ENCODE results near the gene ZFYVE28.
A peak's percentile ranks its signal among the peaks of the same experiment; 100 is the strongest.

Gene ZFYVE28

DNA sequence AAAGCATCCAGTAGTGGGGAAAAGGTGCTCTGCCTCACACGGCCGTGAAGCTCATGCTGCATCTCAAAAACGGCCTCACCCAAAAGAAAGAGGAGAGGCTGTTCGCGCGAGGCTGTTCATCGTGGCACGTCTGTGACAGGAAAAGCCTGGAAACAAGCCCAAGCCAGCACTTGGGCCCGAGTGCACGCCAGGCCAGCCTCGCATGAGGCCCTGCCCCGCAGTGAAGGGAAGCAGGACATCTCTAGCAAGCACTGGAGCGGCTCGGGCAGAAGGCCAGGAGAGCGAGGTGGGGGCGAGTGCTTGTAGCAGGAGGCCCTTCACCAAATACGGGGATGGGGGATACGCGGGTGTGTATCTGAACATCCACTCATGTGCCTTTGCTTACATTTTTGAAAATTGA, 116.6 kb downstream of the ZFYVE28 start:
- no peak for DNase-seq
- H3K27ac Mint-ChIP-seq: no peak overlapping the region
- CTCF ChIA-PET: no interaction called here
- H3K4me1 Mint-ChIP-seq: peaks cover 5% of the 10 kb centered on the region
- H3K27me3 Mint-ChIP-seq: peaks cover 14% of the 10 kb centered on the region
- peaks cover 1% of the 10 kb centered on the region for H3K9me3 Mint-ChIP-seq
- no peaks in the 10 kb centered on the region for H3K36me3 Mint-ChIP-seq
- H3K4me3 Mint-ChIP-seq: no peak overlapping the region

DNA sequence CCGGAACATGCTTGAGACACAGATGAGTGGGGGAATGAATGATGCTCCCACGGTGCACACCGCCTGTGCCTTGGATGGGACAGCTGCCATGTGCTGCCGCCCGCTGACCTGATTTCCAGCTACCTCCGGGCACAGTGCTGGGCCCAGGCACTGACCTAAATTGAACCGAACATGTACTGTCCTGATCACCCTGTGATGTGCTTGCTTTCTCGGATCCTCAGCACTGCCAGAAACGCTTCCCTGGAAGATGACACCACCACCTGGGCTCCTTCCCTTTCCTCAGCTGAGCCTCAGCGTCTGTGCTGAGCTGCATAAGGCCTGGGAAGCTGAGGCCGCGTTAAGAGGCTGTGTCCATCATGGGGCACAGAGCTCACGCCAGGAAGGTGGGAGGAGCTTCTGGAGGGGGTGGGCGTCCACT, 117.2 kb downstream of the ZFYVE28 start:
- no peak overlapping the region for H3K27ac Mint-ChIP-seq

DNA sequence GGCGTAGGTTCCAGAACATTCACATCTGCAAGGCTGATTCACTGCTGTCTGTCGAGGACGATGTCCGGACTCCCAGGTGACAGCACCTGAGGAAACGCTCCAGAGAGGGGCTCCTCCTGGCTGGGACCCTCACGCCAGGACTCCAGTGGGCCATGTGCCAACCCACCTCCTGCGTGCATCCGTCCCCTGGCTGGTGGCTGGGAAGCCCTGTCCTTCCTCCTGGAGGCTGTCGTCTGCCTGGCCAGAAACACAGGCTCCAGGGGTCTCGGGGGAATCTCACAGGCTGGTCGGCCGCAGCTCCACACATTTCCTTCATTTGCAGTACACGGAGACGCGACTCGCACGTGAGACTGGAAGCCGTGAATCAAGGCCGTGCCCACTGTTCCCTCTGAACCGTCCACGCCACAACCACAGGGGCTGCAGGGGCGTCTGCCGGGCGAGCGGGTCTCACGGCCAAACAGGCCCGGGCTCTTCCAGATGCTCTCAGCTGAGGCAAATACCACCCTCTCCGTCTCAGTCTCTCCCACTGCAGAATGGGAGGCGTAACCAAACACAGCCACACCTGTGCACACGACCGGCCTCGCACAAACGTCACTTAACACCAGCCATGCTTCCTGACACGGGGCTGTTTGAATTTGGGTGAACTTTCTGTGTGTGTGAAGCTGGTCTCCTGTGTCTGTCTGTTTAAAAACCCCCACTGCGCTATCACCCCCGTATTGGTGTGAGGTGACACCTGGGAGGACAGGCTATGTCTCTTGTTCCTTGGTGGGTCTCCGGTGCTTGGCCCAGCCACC, 117.8 kb downstream of the ZFYVE28 start:
- no peaks in the 10 kb centered on the region for H3K36me3 Mint-ChIP-seq
- no peak overlapping the region for H3K4me3 Mint-ChIP-seq
- CTCF ChIA-PET: no interaction called here
- no peak overlapping the region for H3K27ac Mint-ChIP-seq
- no peak for DNase-seq
- peaks cover 6% of the 10 kb centered on the region for H3K4me1 Mint-ChIP-seq
- H3K9me3 Mint-ChIP-seq: no peaks in the 10 kb centered on the region
- peaks cover 20% of the 10 kb centered on the region for H3K27me3 Mint-ChIP-seq

More for the DNA sequence above, 117.2 kb downstream of the ZFYVE28 start:
- DNase-seq: no peak
- Mint-ChIP-seq H3K9me3 (no peaks in the 10 kb centered on the region), H3K27me3 (peaks cover 14% of the 10 kb centered on the region), H3K36me3 (no peaks in the 10 kb centered on the region), H3K4me3 (no peak overlapping the region), H3K4me1 (peaks cover 5% of the 10 kb centered on the region)
- CTCF ChIA-PET: no interaction called here

DNA sequence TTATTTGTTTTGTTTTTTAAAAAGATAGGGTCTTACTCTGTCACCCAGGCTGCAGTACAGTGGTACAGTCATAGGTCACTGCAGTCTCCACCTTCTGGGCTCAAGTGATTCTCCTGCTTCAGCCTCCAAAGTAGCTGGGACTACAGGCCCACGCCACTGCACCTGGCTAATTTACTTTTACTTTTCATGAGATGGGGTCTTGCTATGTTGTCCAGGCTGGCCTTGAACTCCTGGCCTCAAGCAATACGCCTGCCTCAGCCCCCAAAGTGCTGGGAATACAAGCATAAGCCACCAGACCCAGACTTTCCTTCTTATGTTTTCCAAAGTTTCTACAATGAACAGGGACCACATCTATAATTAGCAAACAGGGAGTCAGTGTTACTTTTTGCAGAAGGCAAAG, 118.7 kb downstream of the ZFYVE28 start:
- Mint-ChIP-seq H3K27ac (no peak overlapping the region), H3K27me3 (peaks cover 24% of the 10 kb centered on the region), H3K9me3 (no peaks in the 10 kb centered on the region), H3K4me3 (no peak overlapping the region), H3K4me1 (peaks cover 10% of the 10 kb centered on the region), H3K36me3 (no peaks in the 10 kb centered on the region)
- DNase-seq: no peak
- CTCF ChIA-PET: interaction anchor here (1.6 kb wide), 1 partner anchor 18 kb away, joined by 4 read pairs; no protein-coding TSS in a partner anchor

DNA sequence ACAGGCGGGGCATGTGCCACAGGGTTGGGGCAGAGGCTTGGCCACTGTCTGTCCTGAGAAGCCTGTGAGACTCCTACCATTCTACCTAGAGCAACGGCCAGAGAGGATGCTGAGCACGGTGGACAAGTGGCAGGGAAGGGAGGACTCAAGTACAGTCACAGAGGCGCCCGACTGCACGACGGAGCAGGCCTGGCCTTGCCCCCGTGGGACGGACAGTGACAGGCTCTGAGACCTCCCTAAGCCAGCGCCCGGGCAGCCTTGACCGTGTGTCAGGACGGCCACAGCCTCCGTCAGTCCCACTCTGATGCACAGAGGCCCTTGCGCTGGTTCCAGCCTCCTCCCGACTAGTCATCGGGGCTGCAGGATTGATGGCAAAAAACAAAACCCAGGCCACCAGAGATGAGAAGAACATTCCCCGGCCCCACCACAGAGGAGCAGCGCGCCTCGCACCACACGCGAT, 119.9 kb downstream of the ZFYVE28 start:
- CTCF ChIA-PET: interaction anchor here (1.6 kb wide), 1 partner anchor 16 kb away, joined by 4 read pairs; no protein-coding TSS in a partner anchor
- no peak overlapping the region for H3K27ac Mint-ChIP-seq
- peaks cover 13% of the 10 kb centered on the region for H3K4me1 Mint-ChIP-seq
- no peaks in the 10 kb centered on the region for H3K9me3 Mint-ChIP-seq
- no peak for DNase-seq
- peaks cover 24% of the 10 kb centered on the region for H3K27me3 Mint-ChIP-seq
- no peak overlapping the region for H3K4me3 Mint-ChIP-seq
- no peaks in the 10 kb centered on the region for H3K36me3 Mint-ChIP-seq

DNA sequence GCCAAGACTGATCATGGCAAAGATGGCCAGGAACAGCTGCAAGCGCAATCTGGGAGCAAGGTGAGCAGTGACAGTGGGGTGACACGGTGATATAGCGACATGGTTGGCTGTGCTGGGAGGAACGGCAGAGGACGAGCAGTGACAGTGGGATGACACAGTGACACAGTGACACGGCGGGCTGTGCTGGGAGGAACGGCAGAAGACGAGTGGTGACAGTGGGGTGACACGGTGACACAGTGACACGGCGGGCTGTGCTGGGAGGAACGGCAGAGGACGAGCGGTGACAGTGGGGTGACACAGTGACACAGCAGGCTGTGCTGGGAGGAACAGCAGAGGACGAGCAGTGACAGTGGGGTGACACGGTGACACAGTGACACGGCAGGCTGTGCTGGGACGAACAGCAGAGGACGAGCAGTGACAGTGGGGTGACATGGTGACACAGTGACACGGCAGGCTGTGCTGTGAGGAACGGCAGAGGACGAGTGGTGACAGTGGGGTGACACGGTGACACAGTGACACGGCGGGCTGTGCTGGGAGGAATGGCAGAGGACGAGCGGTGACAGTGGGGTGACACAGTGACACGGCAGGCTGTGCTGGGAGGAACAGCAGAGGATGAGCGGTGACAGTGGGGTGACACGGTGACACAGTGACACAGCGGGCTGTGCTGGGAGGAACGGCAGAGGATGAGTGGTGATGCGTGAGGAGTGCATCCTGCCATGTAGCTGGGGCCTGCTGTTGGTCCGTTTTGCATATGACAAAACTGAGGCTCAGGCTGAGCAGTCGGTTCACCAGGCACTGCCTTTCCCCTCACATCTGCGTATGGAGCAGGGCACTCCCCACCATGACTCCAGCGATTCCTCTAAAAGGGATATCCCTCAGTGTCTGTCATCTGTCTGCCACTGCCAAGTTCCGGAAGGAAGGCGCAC, 120.6 kb downstream of the ZFYVE28 start:
- peaks cover 24% of the 10 kb centered on the region for H3K27me3 Mint-ChIP-seq
- CTCF ChIA-PET: no interaction called here
- no peak overlapping the region for H3K4me3 Mint-ChIP-seq
- no peak for DNase-seq
- H3K36me3 Mint-ChIP-seq: no peaks in the 10 kb centered on the region
- H3K4me1 Mint-ChIP-seq: peaks cover 13% of the 10 kb centered on the region
- H3K9me3 Mint-ChIP-seq: no peaks in the 10 kb centered on the region
- peak overlapping the region; percentile 60 for H3K27ac Mint-ChIP-seq

DNA sequence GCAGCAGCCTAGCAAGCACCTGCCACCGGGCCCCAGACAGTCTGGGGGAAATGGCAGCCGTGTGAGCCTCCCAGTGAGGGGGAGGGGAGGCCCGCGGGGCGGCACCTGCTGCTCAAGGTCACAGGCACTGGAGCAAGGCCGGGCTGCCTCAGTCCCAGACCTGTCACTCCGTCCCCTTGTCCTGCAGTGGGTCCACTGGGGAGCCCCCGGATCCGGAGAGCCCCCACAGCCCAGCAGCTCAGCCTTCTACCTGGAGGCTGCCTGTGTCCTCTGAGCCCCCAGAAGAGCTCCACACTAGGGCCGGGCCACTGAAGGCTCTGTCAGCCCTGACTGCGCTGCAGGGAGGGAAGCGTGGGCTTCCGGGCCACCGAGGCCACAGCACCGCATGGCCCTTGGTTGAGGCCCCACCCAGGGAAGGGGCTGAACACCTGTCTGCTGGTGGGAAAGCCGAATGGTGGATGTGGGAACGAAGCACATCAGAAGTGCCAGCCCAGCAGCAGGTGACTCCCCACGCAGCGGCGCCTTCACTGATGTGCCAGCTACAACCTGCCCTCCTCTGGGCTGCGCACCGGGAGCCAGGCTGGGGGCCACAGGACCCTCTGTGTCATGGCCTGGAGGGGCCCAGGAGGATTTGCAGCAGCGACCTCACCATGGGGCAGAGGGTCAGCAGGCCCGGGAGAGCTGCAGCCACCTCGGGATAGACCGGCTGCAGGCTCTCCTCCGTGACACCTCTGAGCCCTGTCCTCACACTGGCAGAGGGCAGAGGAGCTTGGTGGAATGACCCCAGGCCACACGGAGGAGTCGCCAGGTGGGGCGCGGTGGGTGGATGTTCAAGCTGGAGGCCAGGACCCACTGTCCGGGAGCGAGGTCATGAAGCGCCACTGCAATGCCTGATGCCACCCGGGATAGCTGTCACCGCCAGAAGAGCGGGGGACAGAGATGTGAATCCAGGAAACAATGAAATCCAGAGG, 121.5 kb downstream of the ZFYVE28 start:
- CTCF ChIA-PET: no interaction called here
- Mint-ChIP-seq H3K27me3 (peaks cover 33% of the 10 kb centered on the region), H3K27ac (no peak overlapping the region), H3K4me1 (peaks cover 13% of the 10 kb centered on the region), H3K9me3 (no peaks in the 10 kb centered on the region), H3K4me3 (no peak overlapping the region), H3K36me3 (no peaks in the 10 kb centered on the region)
- no peak for DNase-seq

DNA sequence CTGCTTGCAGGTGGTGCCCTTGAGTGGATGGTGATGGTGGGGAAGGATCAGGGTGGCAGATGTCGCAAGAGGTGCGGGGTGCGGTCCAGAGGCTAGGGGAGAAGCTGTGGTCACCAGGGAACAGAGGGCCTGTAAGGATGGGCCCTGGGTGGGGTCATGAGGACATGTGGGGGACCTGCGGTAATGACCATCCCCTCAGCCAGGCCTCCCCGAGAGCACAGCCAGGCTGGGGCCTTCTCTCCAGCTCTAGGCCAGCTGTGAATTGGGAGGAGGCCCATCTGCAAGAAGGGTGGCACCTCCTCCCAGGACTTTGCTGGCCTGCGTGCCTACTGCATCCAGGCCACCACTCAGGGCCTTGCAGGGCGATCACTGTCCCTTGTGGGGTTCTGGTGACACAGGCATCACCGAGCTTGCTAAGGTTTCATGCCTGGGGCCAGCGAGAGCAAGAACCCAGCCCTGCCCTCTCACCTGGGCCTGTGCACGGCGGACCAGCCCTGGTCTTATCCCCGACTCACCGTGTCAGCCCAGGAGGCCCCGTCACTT, 122.5 kb downstream of the ZFYVE28 start:
- CTCF ChIA-PET: no interaction called here
- H3K27ac Mint-ChIP-seq: no peak overlapping the region
- H3K9me3 Mint-ChIP-seq: no peaks in the 10 kb centered on the region
- no peak for DNase-seq
- H3K36me3 Mint-ChIP-seq: no peaks in the 10 kb centered on the region
- peaks cover 18% of the 10 kb centered on the region for H3K4me1 Mint-ChIP-seq
- peaks cover 42% of the 10 kb centered on the region for H3K27me3 Mint-ChIP-seq
- no peak overlapping the region for H3K4me3 Mint-ChIP-seq

DNA sequence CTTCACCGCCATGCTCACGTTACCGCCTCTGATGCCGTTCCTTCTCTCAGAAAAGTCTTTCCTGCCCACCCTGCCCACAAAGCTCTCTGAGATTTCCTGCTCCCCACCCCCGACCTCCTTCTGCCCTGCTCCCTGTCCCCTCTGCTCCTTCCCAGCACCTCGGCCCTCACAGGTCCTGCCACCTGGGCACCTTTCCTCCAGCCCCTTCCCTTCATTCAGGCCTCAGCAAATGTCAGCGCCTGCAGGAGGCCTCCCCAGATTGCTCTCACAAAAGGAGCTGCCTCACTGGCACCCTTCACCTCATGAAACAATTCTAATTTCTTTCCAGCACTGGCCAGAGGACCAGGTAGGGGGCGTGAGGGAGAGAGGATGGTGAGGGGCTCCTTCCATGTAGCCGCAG, 122.9 kb downstream of the ZFYVE28 start:
- H3K4me3 Mint-ChIP-seq: no peak overlapping the region
- peak overlapping the region; percentile 4 for H3K27ac Mint-ChIP-seq
- no peak for DNase-seq
- H3K36me3 Mint-ChIP-seq: no peaks in the 10 kb centered on the region
- peaks cover 22% of the 10 kb centered on the region for H3K4me1 Mint-ChIP-seq
- H3K9me3 Mint-ChIP-seq: no peaks in the 10 kb centered on the region
- peaks cover 44% of the 10 kb centered on the region for H3K27me3 Mint-ChIP-seq
- CTCF ChIA-PET: no interaction called here

DNA sequence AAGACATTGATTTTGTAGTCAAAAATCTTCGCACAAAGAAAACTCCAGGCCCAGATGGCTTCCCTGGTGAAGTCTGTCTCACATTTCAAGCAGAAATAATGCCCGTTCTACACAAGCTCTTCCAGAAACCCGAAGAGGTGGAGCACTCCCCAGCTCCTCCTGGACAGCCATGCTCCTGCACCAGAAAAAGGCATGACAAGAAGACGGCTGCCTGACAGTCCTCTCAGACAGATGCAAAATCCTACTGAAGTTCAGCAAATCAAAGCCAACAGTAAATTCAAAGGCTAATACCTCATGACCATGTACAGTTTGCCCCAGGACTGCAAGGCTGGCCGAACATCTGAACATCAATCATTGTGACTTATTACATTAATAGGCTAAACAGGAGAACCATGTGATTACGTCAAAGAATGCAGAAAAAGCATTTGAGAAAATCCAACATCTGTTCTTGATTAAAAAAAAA, 125.8 kb downstream of the ZFYVE28 start:
- Mint-ChIP-seq H3K9me3 (no peaks in the 10 kb centered on the region), H3K27me3 (peaks cover 35% of the 10 kb centered on the region), H3K36me3 (no peaks in the 10 kb centered on the region), H3K4me1 (peaks cover 28% of the 10 kb centered on the region), H3K27ac (no peak overlapping the region), H3K4me3 (no peak overlapping the region)
- DNase-seq: no peak
- CTCF ChIA-PET: no interaction called here

DNA sequence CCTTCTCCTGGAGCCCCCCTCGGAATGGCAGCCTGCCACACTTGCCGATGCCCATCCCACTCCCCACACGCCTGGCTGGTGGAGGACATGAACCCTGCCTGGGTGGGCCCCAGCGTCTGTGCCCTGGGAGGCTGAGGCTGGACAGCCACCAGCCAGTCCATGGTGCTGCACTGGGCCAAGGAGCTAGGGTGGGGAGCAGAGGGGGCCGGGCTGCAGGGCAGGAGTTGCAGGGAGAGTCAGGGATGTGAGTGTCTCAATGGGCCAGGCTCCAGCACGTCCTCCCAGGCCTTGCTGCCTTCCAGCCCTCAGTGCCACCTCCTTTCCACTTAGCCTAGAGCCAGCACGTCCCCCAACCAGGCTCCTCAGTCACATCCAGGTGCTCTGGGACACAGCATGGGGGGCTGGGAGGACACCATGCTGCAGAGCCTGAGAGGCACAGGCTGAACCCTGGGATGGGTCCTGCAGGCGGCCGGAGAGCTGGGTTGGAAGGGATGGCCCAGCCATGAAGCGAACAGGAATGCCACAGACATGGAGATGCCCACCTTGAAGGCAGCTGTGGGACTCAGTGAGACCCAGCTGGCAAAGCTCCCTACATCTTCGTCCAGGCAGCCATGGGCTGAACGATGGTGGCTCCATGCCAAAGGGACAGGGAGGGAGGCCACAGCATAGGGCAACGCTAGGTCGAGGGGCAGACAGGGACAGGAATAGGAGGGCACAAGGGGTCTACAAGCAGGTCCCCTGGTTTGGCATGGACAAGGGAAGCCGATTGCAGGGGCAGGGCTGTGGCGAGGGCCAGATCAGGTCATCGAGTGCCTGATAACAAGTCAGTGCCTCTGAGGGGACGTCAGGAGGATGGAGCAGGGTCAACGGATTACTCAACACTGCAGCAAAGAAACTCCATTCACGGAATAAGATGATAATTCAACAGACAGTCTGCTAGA, 126.5 kb downstream of the ZFYVE28 start:
- no peaks in the 10 kb centered on the region for H3K9me3 Mint-ChIP-seq
- CTCF ChIA-PET: no interaction called here

DNA sequence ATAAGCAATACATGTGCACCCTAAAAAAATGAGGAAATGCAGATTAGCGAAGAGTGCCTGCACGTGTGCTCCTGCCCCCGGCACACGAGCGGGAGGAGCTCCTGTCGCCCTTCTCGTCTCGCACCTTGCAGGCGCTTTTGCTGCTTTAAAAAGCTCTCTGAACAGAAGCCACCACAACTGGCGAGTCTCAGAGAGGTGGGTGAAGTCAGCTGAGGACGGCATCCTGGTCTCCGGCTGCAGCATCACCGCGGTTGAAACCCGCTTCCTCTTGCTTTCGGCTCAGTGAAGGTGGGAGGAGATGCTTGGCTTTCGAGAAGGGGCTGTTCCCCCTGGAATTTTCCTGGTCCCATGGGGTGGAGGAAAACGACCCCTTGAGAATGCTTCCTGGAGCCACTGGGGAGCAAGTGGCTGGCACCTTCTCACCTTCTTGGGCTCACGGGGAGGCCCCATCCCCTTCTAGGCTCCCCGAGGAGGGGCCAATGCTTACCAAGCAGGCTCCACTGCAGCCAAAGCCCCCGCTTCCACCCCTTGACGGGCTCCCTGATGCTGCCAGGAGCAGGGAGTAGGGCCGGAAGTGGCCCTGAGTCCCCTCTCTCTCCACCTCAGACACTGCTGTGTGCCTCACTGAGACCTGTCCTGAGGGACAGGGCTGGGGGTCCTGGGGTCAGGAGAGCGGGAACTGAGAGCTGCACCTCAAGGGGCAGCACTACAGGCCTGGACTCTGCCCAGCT, 127.3 kb downstream of the ZFYVE28 start:
- Mint-ChIP-seq H3K27ac (peak overlapping the region; percentile 86), H3K4me1 (peaks cover 25% of the 10 kb centered on the region), H3K27me3 (peaks cover 29% of the 10 kb centered on the region), H3K36me3 (no peaks in the 10 kb centered on the region), H3K9me3 (no peaks in the 10 kb centered on the region), H3K4me3 (peak overlapping the region; percentile 10)
- DNase-seq: peak; percentile 80
- CTCF ChIA-PET: interaction anchor here (0.6 to 1.1 kb wide), 2 partner anchors 9 to 154 kb away, joined by 3 to 4 read pairs; no protein-coding TSS in a partner anchor

More for the DNA sequence above, 126.5 kb downstream of the ZFYVE28 start:
- Mint-ChIP-seq H3K27me3 (peaks cover 30% of the 10 kb centered on the region), H3K36me3 (no peaks in the 10 kb centered on the region), H3K4me1 (peaks cover 25% of the 10 kb centered on the region), H3K27ac (no peak overlapping the region), H3K4me3 (no peak overlapping the region)
- DNase-seq: peak; percentile 20
